Transverse colon (tissue), 4 donors: ENCODE results near the gene CORT. TPM values are rescaled to one million over a fixed set of nuclear protein-coding genes. Genes with fewer than 3 reads are reported as not detected.

Experiments used
- DNase-seq: peaks from one replicate; pipeline ENCODE4 v3.0.0-alpha.2; 2019
- H3K27ac ChIP-seq, 4 donors: fragments of 200-600 bp; sonication (generic); 2 replicates each; pipeline ENCODE4 v1.5.1; 2016 to 2018; ENCODE audit warnings: inconsistent platforms in 4 of 4
- H3K27me3 ChIP-seq: fragments of 200-600 bp; sonication (generic); 2 replicates; pipeline ENCODE4 v1.5.1; 2017; ENCODE audit warnings: inconsistent platforms
- H3K36me3 ChIP-seq, 4 donors: fragments of 200-600 bp; sonication (generic); 2 replicates each; pipeline ENCODE4 v1.5.1; 2017 to 2019; ENCODE audit warnings: inconsistent platforms in 4 of 4
- H3K4me1 ChIP-seq, 4 donors: fragments of 200-600 bp; sonication (generic); 2 replicates each; pipeline ENCODE4 v1.5.1; 2017 to 2020; ENCODE audit warnings: inconsistent platforms in 4 of 4
- H3K4me3 ChIP-seq, 4 donors: fragments of 200-600 bp; sonication (generic); 1 replicate in 1 of 4; 2 replicates in 3 of 4; pipeline versions ENCODE4 v1.5.1 to v1.6.1; 2017 to 2019; ENCODE audit warnings: inconsistent platforms in 4 of 4
- H3K9me3 ChIP-seq, 2 donors: fragments of 200-600 bp; sonication (generic); 2 replicates each; pipeline ENCODE4 v1.5.1; 2017 to 2019; ENCODE audit warnings: inconsistent platforms in 2 of 2
- CTCF ChIP-seq, 5 experiments: fragments of 200-600 bp in 3 of 5; fragments of 450-650 bp in 2 of 5; sonication (generic) in 3 of 5; IDR thresholded peaks; 1 replicate in 2 of 5; 2 replicates in 3 of 5; pipeline ENCODE4 v1.5.1; 2016 to 2017; ENCODE audit warnings: antibody characterized with exemption in 5 of 5, inconsistent platforms in 3 of 5, mild to moderate bottlenecking in 2 of 5, moderate library complexity in 1 of 5
- EP300 ChIP-seq: sonication (generic); formaldehyde crosslinking; IDR thresholded peaks from one replicate; pipeline ENCODE4 v1.6.1; 2017; ENCODE audit warnings: antibody characterized with exemption, low read depth
- POLR2A ChIP-seq: fragments of 450-650 bp; IDR thresholded peaks from one replicate; pipeline ENCODE4 v1.6.1; 2016; ENCODE audit warnings: antibody characterized with exemption, mild to moderate bottlenecking, moderate library complexity
- POLR2AphosphoS5 ChIP-seq, 3 donors: sonication (generic); formaldehyde crosslinking; IDR thresholded peaks; one replicate each; pipeline ENCODE4 v1.6.1; 2016; ENCODE audit warnings: antibody characterized with exemption in 3 of 3
- WGBS, 2 donors: methylation state at CpG; one replicate each; pipeline ENCODE4 v1.1.5; 2018; ENCODE audit warnings: low coverage in 1 of 2; 5-methylcytosine and 5-hydroxymethylcytosine counted together
- in situ Hi-C, 4 donors: fragments of 200-750 bp; cut with MboI; loops; one replicate each; pipeline versions ENCODE4 v1.15.0 to v1.15.1; 2017; ENCODE audit warnings: low sequenced_read_pairs in 3 of 4, low pct_ligation_motif_present in 1 of 4, low pct_unique_long_range_greater_than_20kb in 1 of 4
- intact Hi-C: fragments of 100-400 bp; cut with DNase I; formaldehyde crosslinking; loops from one replicate; pipeline ENCODE4 v1.15.1; 2023; ENCODE audit warnings: low total_unique reads
- total RNA-seq, 4 donors: library from RNA; depleted of rRNA; stranded (reverse); fragments of >200 nt; gene quantifications; one replicate each; pipeline ENCODE4 v1.1.0, GENCODE V29; 2016

The CORT gene
- total RNA-seq, 4 donors from 2014 or later = 1.1 to 6.4 (median 2.6) TPM; not detected in 1

- intact Hi-C loops = loop anchor here (10.0 kb wide), 1 partner anchor 1819 kb away; no protein-coding TSS in a partner anchor
- WGBS, 2 donors = 2% methylated on average over 13 of the region's 13 CpGs; no CpG with 5 or more reads in 1 of the 2 donors
- TF ChIP-seq EP300 = no peak
- TF ChIP-seq POLR2AphosphoS5 (IDR thresholded peaks at IDR 0.05) = peak in 1 of 3 donors; percentile 26
- no peak for TF ChIP-seq CTCF (IDR thresholded peaks at IDR 0.05)
- peak; percentile 36 for TF ChIP-seq POLR2A
- Histone ChIP-seq H3K4me1 (peaks cover 11 to 35% (median 27%) of the 10 kb centered on the region in 4 donors), H3K36me3 (no peaks in the 10 kb centered on the region), H3K27ac (peak overlapping the region; percentile 86 to 92 (median 90)), H3K9me3 (no peaks in the 10 kb centered on the region), H3K27me3 (no peaks in the 10 kb centered on the region), H3K4me3 (peak overlapping the region; percentile 86 to 98 (median 88))
- in situ Hi-C loops = no loop called here
- DNase-seq = peak; percentile 18
These were observed 25.7 kb downstream of the CORT start for GRCh38 chr1:10475510-10475909.

DNA sequence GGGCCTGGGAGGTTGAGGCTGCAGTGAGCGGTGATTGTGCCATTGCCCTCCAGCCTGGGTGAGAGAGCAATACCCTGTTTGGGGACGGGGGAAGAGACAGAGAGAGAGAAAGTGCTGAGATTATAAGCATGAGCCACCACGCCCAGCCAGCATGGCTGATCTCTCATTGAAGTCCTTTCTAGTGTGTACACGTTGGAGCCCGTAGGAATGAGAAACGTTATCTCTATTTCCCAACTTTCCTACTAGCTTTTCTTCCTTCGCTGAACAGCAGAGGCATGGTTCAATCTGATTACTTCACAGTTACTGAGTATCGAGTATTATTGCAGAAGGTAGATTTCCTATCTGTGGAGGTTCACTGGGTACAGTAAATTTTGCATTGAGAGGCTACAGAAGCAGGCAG lies 29.5 kb downstream of the CORT start:
- Histone ChIP-seq H3K4me3 (no peak overlapping the region), H3K36me3 (no peaks in the 10 kb centered on the region), H3K27ac (no peak overlapping the region), H3K4me1 (peaks cover 0 to 28% (median 12%) of the 10 kb centered on the region in 4 donors), H3K9me3 (no peaks in the 10 kb centered on the region), H3K27me3 (no peaks in the 10 kb centered on the region)
- DNase-seq = no peak
- TF ChIP-seq CTCF (IDR thresholded peaks at IDR 0.05) (no peak), POLR2AphosphoS5 (IDR thresholded peaks at IDR 0.05) (no peak), POLR2A (no peak), EP300 (no peak)
- 81 to 88% methylated on average over 5 to 8 of the region's 8 CpGs for WGBS, 2 donors
- in situ Hi-C loops (no loop called here), intact Hi-C loops (loop anchor here (10.0 kb wide), 1 partner anchor 1816 kb away; no protein-coding TSS in a partner anchor)

- in situ Hi-C loops = no loop called here
- 77 to 96% methylated on average over 2 of the region's 2 CpGs for WGBS, 2 donors
These were observed 30.8 kb downstream of the CORT start for GRCh38 chr1:10480614-10481013.

DNA sequence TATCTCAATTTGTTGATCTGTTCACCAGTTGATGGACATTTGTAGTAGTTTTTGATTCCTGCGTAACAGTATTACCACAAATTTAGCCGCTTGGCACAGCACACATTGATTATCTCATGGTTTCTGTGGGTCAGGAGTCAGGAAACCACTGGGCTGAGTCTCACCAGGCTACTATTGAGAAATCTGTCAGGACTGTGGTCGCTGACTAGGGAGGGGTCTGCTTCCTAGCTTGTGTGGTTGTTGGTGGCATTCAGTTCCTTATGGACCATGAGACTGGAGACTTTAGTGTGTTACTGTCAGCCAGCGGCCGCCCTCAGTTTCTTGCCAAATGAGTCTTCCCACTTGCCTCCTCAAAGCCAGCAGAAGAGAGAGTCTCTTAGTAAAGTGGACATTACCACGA lies 34.7 kb downstream of the CORT start:
- Histone ChIP-seq H3K4me1 (peaks cover 0 to 16% (median 3%) of the 10 kb centered on the region in 4 donors), H3K27me3 (no peaks in the 10 kb centered on the region), H3K9me3 (no peaks in the 10 kb centered on the region), H3K36me3 (no peaks in the 10 kb centered on the region), H3K27ac (no peak overlapping the region), H3K4me3 (no peak overlapping the region)
- in situ Hi-C loops (no loop called here), intact Hi-C loops (no loop called here)
- WGBS, 2 donors = 97 to 100% methylated on average over 1 to 6 of the region's 6 CpGs
- DNase-seq = no peak
- TF ChIP-seq POLR2AphosphoS5 (IDR thresholded peaks at IDR 0.05) = no peak
- no peak for TF ChIP-seq CTCF (IDR thresholded peaks at IDR 0.05)
- no peak for TF ChIP-seq POLR2A

More at GRCh38 chr1:10480614-10481013, 30.8 kb downstream of the CORT start:
- Histone ChIP-seq H3K27me3 (no peaks in the 10 kb centered on the region), H3K36me3 (no peaks in the 10 kb centered on the region), H3K9me3 (no peaks in the 10 kb centered on the region), H3K4me3 (no peak overlapping the region), H3K27ac (no peak overlapping the region), H3K4me1 (peaks cover 0 to 21% (median 7%) of the 10 kb centered on the region in 4 donors)
- TF ChIP-seq CTCF (IDR thresholded peaks at IDR 0.05) (no peak), POLR2A (no peak), EP300 (no peak), POLR2AphosphoS5 (IDR thresholded peaks at IDR 0.05) (no peak)
- DNase-seq = no peak
- intact Hi-C loops = no loop called here
